Right lobe of liver (tissue), 6 donors: Measurements from ENCODE around the gene IKBKG. TPM values are rescaled to one million over a fixed set of nuclear protein-coding genes. Genes with fewer than 3 reads are reported as not detected.
"Not testable (repeated sequence)": the region's sequence is repeated elsewhere in the genome, so short reads cannot be mapped to it uniquely, and the experiment has no call there.

ENCODE experiments used
- ATAC-seq, 4 donors: fragments of 200-7000 bp; cut with Tn5 transposase; one replicate each; pipeline ENCODE4 v1.9.1; 2020; ENCODE audit warnings: mild to moderate bottlenecking in 4 of 4, moderate library complexity in 4 of 4
- DNase-seq, 3 donors: peaks; one replicate each; pipeline ENCODE4 v3.0.0-alpha.2; 2020
- H3K27ac ChIP-seq, 3 donors: fragments of 200-600 bp; one replicate each; pipeline ENCODE4 v1.8.0; 2022
- H3K27me3 ChIP-seq, 2 donors: fragments of 200-600 bp; one replicate each; pipeline ENCODE4 v1.8.0; 2022
- H3K36me3 ChIP-seq, 4 donors: fragments of 200-600 bp; sonication (generic) in 1 of 4; one replicate each; pipeline versions ENCODE4 v1.5.1 to v1.8.0; 2017 to 2022; ENCODE audit warnings: control low read depth in 1 of 4
- H3K4me1 ChIP-seq, 4 donors: fragments of 200-600 bp; sonication (generic) in 1 of 4; one replicate each; pipeline versions ENCODE4 v1.5.1 to v1.8.0; 2017 to 2022; ENCODE audit warnings: control low read depth in 1 of 4
- H3K4me3 ChIP-seq, 3 donors: fragments of 200-600 bp; one replicate each; pipeline ENCODE4 v1.8.0; 2022
- H3K9me3 ChIP-seq, 4 donors: fragments of 200-600 bp; sonication (generic) in 1 of 4; one replicate each; pipeline versions ENCODE4 v1.5.1 to v1.8.0; 2017 to 2022; ENCODE audit warnings: control low read depth in 1 of 4
- POLR2A ChIP-seq: fragments of 450-650 bp; IDR thresholded peaks from one replicate; pipeline ENCODE4 v1.6.1; 2017; ENCODE audit warnings: antibody characterized with exemption, mild to moderate bottlenecking
- WGBS: methylation state at CpG from one replicate; pipeline ENCODE4 v1.1.6; 2018; ENCODE audit warnings: low coverage, low lambda C conversion rate; ENCODE audit not compliant: insufficient coverage; ENCODE audit errors: missing lambda C conversion rate; 5-methylcytosine and 5-hydroxymethylcytosine counted together
- intact Hi-C, 2 donors: fragments of 100-400 bp; cut with DNase I; formaldehyde crosslinking; loops; one replicate each; pipeline versions ENCODE4 v1.11.2 to v1.14.1; 2022
- total RNA-seq, 6 experiments: library from RNA; depleted of rRNA in 2 of 6; stranded (reverse); fragments of >200 nt in 2 of 6; fragmentation: NEBNext Ultra II Directional in 3 of 6; extraction: Animal tissue kit (Norgen Biotek cat#: 25700) in 3 of 6; gene quantifications; one replicate each; pipeline versions ENCODE4 v1.1.0 to v1.2.4, GENCODE V29; 2016 to 2023
- TF ChIP-seq, protein P1 (sequence below), 4 donors: fragments of 200-600 bp in 3 of 4; fragments of 450-650 bp in 1 of 4; IDR thresholded peaks; one replicate each; pipeline versions ENCODE4 v1.5.1 to v1.8.0; 2016 to 2022; ENCODE audit warnings: antibody characterized with exemption in 4 of 4, mild to moderate bottlenecking in 2 of 4
- donor health status: DM: no; HTN: yes; CAD: no.
- donor health status: DM: no; HTN: no; CAD: no.
- donor health status: DM: no; HTN: no; CAD: no.
- donor health status: DM: no; HTN: yes; CAD: no.
- donor health status: DM: no; HTN: yes; CAD: no.

IKBKG gene
- total RNA-seq, 6 experiments from 2014 or later: 32.8 to 83.3 (median 46.5) TPM

DNA sequence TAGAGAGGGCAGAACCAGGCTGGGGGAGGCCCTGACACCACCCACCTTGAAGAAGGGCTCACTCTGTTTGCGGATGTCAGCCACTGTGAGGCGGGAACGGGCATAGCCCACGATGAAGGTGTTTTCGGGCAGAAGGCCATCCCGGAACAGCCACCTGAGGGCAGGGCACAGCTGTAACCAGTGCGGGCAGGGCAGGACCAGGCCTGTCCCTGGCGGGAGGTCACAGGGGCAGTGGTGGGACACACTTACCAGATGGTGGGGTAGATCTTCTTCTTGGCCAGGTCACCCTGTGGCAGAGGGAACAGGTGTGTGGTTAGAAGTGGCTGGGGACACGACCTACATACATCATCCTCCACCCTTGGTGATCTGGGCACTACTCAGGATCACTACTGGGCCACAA is 11.5 kb upstream of the IKBKG start:
- intact Hi-C loops: no loop called here
- TF ChIP-seq, protein P1, sequence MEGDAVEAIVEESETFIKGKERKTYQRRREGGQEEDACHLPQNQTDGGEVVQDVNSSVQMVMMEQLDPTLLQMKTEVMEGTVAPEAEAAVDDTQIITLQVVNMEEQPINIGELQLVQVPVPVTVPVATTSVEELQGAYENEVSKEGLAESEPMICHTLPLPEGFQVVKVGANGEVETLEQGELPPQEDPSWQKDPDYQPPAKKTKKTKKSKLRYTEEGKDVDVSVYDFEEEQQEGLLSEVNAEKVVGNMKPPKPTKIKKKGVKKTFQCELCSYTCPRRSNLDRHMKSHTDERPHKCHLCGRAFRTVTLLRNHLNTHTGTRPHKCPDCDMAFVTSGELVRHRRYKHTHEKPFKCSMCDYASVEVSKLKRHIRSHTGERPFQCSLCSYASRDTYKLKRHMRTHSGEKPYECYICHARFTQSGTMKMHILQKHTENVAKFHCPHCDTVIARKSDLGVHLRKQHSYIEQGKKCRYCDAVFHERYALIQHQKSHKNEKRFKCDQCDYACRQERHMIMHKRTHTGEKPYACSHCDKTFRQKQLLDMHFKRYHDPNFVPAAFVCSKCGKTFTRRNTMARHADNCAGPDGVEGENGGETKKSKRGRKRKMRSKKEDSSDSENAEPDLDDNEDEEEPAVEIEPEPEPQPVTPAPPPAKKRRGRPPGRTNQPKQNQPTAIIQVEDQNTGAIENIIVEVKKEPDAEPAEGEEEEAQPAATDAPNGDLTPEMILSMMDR (IDR thresholded peaks at IDR 0.05): no peak
- Histone ChIP-seq H3K27ac (no peak overlapping the region), H3K4me3 (no peak overlapping the region), H3K36me3 (no peaks in the 10 kb centered on the region), H3K9me3 (no peaks in the 10 kb centered on the region), H3K4me1 (peaks cover 0 to 9% (median 0%) of the 10 kb centered on the region in 4 donors), H3K27me3 (no peaks in the 10 kb centered on the region)
- no CpG with 5 or more reads among the region's 9 CpGs for WGBS
- no peak for ATAC-seq
- DNase-seq: no peak

DNA sequence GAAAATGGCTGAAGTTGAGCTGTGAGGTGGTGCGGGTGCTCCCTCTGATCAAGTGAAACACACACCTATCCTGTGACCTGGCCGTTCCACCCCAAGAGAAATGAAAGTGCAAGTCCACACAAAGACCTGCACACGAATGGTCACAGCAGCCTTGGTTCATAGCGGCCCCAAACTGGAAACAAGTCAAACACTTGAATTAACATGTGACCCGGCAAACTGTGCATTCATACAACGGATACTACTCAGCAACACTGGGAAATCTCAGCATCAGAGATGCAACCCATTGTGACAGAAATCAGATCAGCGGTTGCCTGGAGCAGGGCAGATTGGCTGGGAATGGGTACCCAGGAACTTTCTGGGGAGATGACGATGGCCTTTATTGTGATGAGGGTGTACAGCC is 8.3 kb upstream of the IKBKG start:
- DNase-seq: no peak
- Histone ChIP-seq H3K36me3 (no peaks in the 10 kb centered on the region), H3K27ac (no peak overlapping the region), H3K9me3 (no peaks in the 10 kb centered on the region), H3K4me3 (no peak overlapping the region), H3K4me1 (peaks cover 0 to 13% (median 0%) of the 10 kb centered on the region in 4 donors), H3K27me3 (no peaks in the 10 kb centered on the region)
- 58% methylated on average over 7 of the region's 8 CpGs for whole genome bisulfite sequencing
- intact Hi-C loops: no loop called here
- ATAC-seq: no peak
- TF ChIP-seq, protein P1 (IDR thresholded peaks at IDR 0.05): no peak
- no peak for TF ChIP-seq POLR2A

DNA sequence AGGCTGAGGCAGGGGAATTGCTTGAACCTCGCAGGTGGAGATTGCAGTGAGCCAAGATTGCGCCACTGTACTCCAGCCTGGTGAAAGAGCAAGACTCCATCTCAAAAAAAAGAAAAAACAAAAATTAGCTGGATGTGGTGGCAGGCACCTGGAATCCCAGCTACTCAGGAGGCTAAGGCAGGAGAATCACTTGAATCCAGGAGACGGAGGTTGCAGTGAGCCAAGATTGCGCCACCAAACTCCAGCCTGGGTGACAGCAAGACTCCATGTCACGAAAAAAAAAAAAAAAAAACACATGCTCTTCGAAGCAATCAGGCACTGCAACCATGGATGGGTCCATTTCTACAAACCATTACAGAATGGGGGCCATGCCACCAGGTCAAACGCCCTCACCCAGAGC is 7.1 kb upstream of the IKBKG start:
- intact Hi-C loops, H3K9me3 ChIP-seq, DNase-seq, H3K36me3 ChIP-seq, ATAC-seq, H3K27me3 ChIP-seq: not testable (repeated sequence)
- H3K4me1 ChIP-seq: peaks cover 0 to 20% (median 0%) of the 10 kb centered on the region in 4 donors
- H3K4me3 ChIP-seq: peak overlapping the region; percentile 33 to 54 (median 47)
- peak overlapping the region in 2 of 3 donors; percentile 70 to 75 for H3K27ac ChIP-seq
- 62% methylated on average over 7 of the region's 7 CpGs for WGBS

DNA sequence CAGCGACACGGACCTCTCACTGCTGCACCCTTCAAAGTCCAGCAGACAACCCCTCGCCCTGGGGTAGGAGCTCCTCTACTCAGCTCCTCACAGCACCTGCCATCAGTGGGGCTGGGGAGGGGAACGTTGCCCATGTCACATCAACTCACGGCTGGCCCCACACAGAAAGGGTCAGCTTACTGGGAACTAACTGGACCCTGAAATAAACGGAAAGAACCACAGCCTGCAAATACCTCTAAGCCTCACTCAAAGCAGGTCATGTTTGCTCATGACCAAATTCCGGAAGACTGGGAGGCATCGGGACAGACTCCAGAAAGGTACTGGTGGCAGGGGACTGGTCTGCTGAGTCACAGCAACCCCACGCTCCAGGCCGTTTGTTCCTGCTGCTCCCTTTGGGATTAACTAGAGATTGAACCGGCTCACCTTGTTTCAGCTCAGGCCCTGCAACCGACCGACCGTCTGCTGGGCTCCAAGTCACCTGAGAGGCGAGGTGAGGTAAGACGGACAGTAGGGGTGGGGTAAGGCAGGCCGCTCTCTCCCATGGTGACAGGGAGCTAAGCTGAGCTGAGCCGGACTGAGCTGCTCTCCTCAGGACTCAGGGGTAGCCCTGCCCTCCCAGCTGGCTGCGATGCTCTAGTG is 6.4 kb upstream of the IKBKG start:
- DNase-seq (peak; percentile 65 to 70 (median 68)), ATAC-seq (peak; percentile 56 to 72 (median 62))
- Histone ChIP-seq H3K36me3 (no peaks in the 10 kb centered on the region), H3K9me3 (no peaks in the 10 kb centered on the region), H3K4me1 (peaks cover 0 to 26% (median 0%) of the 10 kb centered on the region in 4 donors), H3K27ac (peak overlapping the region; percentile 47 to 75 (median 70)), H3K4me3 (peak overlapping the region; percentile 33 to 54 (median 47)), H3K27me3 (no peaks in the 10 kb centered on the region)
- 48% methylated on average over 8 of the region's 19 CpGs for WGBS
- TF ChIP-seq POLR2A: peak; percentile 73
- TF ChIP-seq, protein P1 (IDR thresholded peaks at IDR 0.05): no peak
- intact Hi-C loops: no loop called here

DNA sequence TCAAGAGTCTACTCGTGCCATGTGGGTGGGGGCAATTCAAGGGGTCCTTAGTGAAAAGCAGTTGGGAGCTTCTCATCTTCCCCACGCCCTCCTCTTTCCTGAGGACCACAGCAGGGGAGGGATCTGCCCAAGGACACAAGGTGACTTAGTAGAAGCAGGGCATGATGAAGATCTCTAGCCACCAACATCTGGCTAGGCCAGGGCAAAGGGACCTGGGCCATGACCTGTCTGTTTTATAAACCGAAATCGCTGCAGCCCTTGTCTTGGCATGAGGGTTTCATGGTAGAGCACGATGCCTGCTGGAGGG is 5.9 kb upstream of the IKBKG start:
- TF ChIP-seq, protein P1 (IDR thresholded peaks at IDR 0.05): no peak
- no peak for TF ChIP-seq POLR2A
- WGBS: 27% methylated on average over 2 of the region's 5 CpGs
- intact Hi-C loops: no loop called here
- Histone ChIP-seq H3K36me3 (no peaks in the 10 kb centered on the region), H3K27ac (peak overlapping the region; percentile 47 to 75 (median 70)), H3K4me3 (peak overlapping the region; percentile 33 to 54 (median 47)), H3K9me3 (no peaks in the 10 kb centered on the region), H3K27me3 (no peaks in the 10 kb centered on the region), H3K4me1 (peaks cover 0 to 28% (median 0%) of the 10 kb centered on the region in 4 donors)
- no peak for DNase-seq
- ATAC-seq: no peak
